Liver (tissue), 9 donors: ENCODE results near the gene CCM2L. TPM values are rescaled to one million over a fixed set of nuclear protein-coding genes. Genes with fewer than 3 reads are reported as not detected.

Source experiments
- DNase-seq: peaks from one replicate; pipeline ENCODE4 v3.0.0-alpha.2; 2017; ENCODE audit warnings: low spot score
- H3K27ac ChIP-seq, 2 donors: one replicate each; pipeline ENCODE4 v1.7.0; 2013; ENCODE audit warnings: inconsistent platforms in 2 of 2, low read length in 2 of 2, control low read depth in 1 of 2, low read depth in 1 of 2, mild to moderate bottlenecking in 1 of 2
- H3K27me3 ChIP-seq, 4 donors: one replicate each; pipeline versions ENCODE4 v1.6.1 to v1.7.0; 2013; ENCODE audit warnings: low read length in 3 of 4, inconsistent platforms in 1 of 4, mild to moderate bottlenecking in 1 of 4, moderate library complexity in 1 of 4; ENCODE audit not compliant: control insufficient read depth in 4 of 4, insufficient read depth in 4 of 4
- H3K36me3 ChIP-seq, 4 donors: one replicate each; pipeline versions ENCODE4 v1.6.1 to v1.7.0; 2013; ENCODE audit warnings: low read length in 3 of 4, mild to moderate bottlenecking in 3 of 4, low read depth in 1 of 4, moderate library complexity in 1 of 4; ENCODE audit not compliant: control insufficient read depth in 4 of 4, insufficient read depth in 3 of 4
- H3K4me1 ChIP-seq, 4 donors: one replicate each; pipeline versions ENCODE4 v1.6.1 to v1.7.0; 2013; ENCODE audit warnings: low read length in 3 of 4, mild to moderate bottlenecking in 3 of 4, moderate library complexity in 1 of 4; ENCODE audit not compliant: control insufficient read depth in 4 of 4, insufficient read depth in 4 of 4
- H3K4me3 ChIP-seq, 3 donors: one replicate each; pipeline versions ENCODE4 v1.6.1 to v1.7.0; 2013; ENCODE audit warnings: low read length in 3 of 3, control low read depth in 1 of 3, low read depth in 1 of 3, mild to moderate bottlenecking in 1 of 3
- H3K9ac ChIP-seq, 2 donors: one replicate each; pipeline ENCODE4 v1.7.0; 2013; ENCODE audit warnings: low read length in 2 of 2, mild to moderate bottlenecking in 2 of 2, moderate library complexity in 2 of 2, control low read depth in 1 of 2, low read depth in 1 of 2
- H3K9me3 ChIP-seq, 4 donors: one replicate each; pipeline versions ENCODE4 v1.6.1 to v1.7.0; 2013; ENCODE audit warnings: low read length in 3 of 4; ENCODE audit not compliant: control insufficient read depth in 4 of 4
- ATF3 ChIP-seq: IDR thresholded peaks from 2 replicates; pipeline ENCODE4 v1.6.1; 2016; ENCODE audit warnings: antibody characterized with exemption
- CTCF ChIP-seq: fragments of 150-350 bp; IDR thresholded peaks from 2 replicates; pipeline ENCODE4 v1.5.1; 2017; ENCODE audit warnings: improper control_type of control experiment, low read depth, low read length; ENCODE audit not compliant: missing input control
- EGR1 ChIP-seq, 2 donors: IDR thresholded peaks; 2 replicates each; pipeline ENCODE4 v1.6.1; 2016 to 2018; ENCODE audit warnings: antibody characterized with exemption in 2 of 2, low read depth in 2 of 2
- FOXA1 ChIP-seq: IDR thresholded peaks from 2 replicates; pipeline ENCODE4 v1.6.1; 2016; ENCODE audit warnings: antibody characterized with exemption
- FOXA2 ChIP-seq: IDR thresholded peaks from 2 replicates; pipeline ENCODE4 v1.6.1; 2016; ENCODE audit warnings: antibody characterized with exemption
- GABPA ChIP-seq, 2 donors: IDR thresholded peaks in 1 of 2; conservative IDR thresholded peaks in 1 of 2; 2 replicates each; pipeline ENCODE4 v1.6.1; 2016; ENCODE audit warnings: antibody characterized with exemption in 2 of 2, mild to moderate bottlenecking in 1 of 2, moderate library complexity in 1 of 2
- HNF4A ChIP-seq, 2 donors: conservative IDR thresholded peaks; 2 replicates each; pipeline ENCODE4 v1.6.1; 2016; ENCODE audit warnings: antibody characterized with exemption in 2 of 2, mild to moderate bottlenecking in 2 of 2
- HNF4G ChIP-seq: IDR thresholded peaks from 2 replicates; pipeline ENCODE4 v1.6.1; 2016; ENCODE audit warnings: antibody characterized with exemption
- JUND ChIP-seq, 2 donors: IDR thresholded peaks; 2 replicates each; pipeline ENCODE4 v1.6.1; 2016; ENCODE audit warnings: antibody characterized with exemption in 2 of 2
- NR2F2 ChIP-seq: IDR thresholded peaks from 2 replicates; pipeline ENCODE4 v1.6.1; 2016; ENCODE audit warnings: antibody characterized with exemption
- RAD21 ChIP-seq, 2 donors: IDR thresholded peaks; 2 replicates each; pipeline ENCODE4 v1.6.1; 2016; ENCODE audit warnings: antibody characterized with exemption in 2 of 2, mild to moderate bottlenecking in 2 of 2
- RXRA ChIP-seq, 2 donors: IDR thresholded peaks; 2 replicates each; pipeline ENCODE4 v1.6.1; 2017 to 2018; ENCODE audit warnings: antibody characterized with exemption in 2 of 2, mild to moderate bottlenecking in 1 of 2
- SP1 ChIP-seq: IDR thresholded peaks from 2 replicates; pipeline ENCODE4 v1.6.1; 2018; ENCODE audit warnings: antibody characterized with exemption, mild to moderate bottlenecking
- TAF1 ChIP-seq: conservative IDR thresholded peaks from 2 replicates; pipeline ENCODE4 v1.6.1; 2016; ENCODE audit warnings: antibody characterized with exemption, mild to moderate bottlenecking
- YY1 ChIP-seq: IDR thresholded peaks from 2 replicates; pipeline ENCODE4 v1.6.1; 2016; ENCODE audit warnings: antibody characterized with exemption, mild to moderate bottlenecking
- ZBTB33 ChIP-seq: IDR thresholded peaks from 2 replicates; pipeline ENCODE4 v1.6.1; 2016; ENCODE audit warnings: antibody characterized with exemption
- WGBS: extraction: QIAGEN DNeasy Blood & Tissue Kit; methylation state at CpG from one replicate; pipeline ENCODE4 v1.1.7; 2013; 5-methylcytosine and 5-hydroxymethylcytosine counted together
- polyA plus RNA-seq, 2 donors: library from polyadenylated mRNA; stranded (reverse) in 1 of 2; unstranded in 1 of 2; fragments of 200-250 nt in 1 of 2; fragments of >200 nt in 1 of 2; fragmentation: Nextera tagmentation in 1 of 2; extraction: Ambion mirVana in 1 of 2; gene quantifications; one replicate each; pipeline versions ENCODE4 v1.2.1 to v1.2.3, GENCODE V29; 2013 to 2015
- total RNA-seq, 2 donors: library from RNA; depleted of rRNA; stranded (reverse); fragments of >200 nt; gene quantifications; one replicate each; pipeline ENCODE4 v1.2.3, GENCODE V29; 2014
- TF ChIP-seq, protein P1 (sequence below): IDR thresholded peaks from 2 replicates; pipeline ENCODE4 v1.6.1; 2016; ENCODE audit warnings: antibody characterized with exemption, mild to moderate bottlenecking
- TF ChIP-seq, protein P2 (sequence below): IDR thresholded peaks from 2 replicates; pipeline ENCODE4 v1.6.1; 2016; ENCODE audit warnings: antibody characterized with exemption
- donor health status: healthy.
- donor health status: healthy.
- donor health status: healthy.
- donor health status: healthy.
- donor health status: healthy.

Gene CCM2L
- total and polyA plus RNA-seq, 4 donors = 0.31 to 2.1 (median 1.2) TPM

- Histone ChIP-seq H3K4me3 (no peak overlapping the region), H3K36me3 (no peaks in the 10 kb centered on the region), H3K9me3 (no peaks in the 10 kb centered on the region), H3K9ac (no peak overlapping the region), H3K4me1 (peaks cover 3 to 13% (median 7%) of the 10 kb centered on the region in 4 donors), H3K27ac (peak overlapping the region in 1 of 2 donors; percentile 59), H3K27me3 (peaks cover 0 to 4% (median 1%) of the 10 kb centered on the region in 4 donors)
- no peak for DNase-seq
- WGBS = 46% methylated on average over 9 of the region's 9 CpGs
- TF ChIP-seq RAD21 (IDR thresholded peaks at IDR 0.05) = peak in 1 of 2 donors; percentile 19
- no peak for TF ChIP-seq EGR1 (IDR thresholded peaks at IDR 0.05; ENCODE audit: low read depth in 2 of 2)
Observed at GRCh38 chr20:32034581-32035425, 24.6 kb downstream of the CCM2L start.

- Histone ChIP-seq H3K9ac (no peak overlapping the region), H3K9me3 (no peaks in the 10 kb centered on the region), H3K27me3 (peaks cover 0 to 4% (median 1%) of the 10 kb centered on the region in 4 donors), H3K27ac (no peak overlapping the region), H3K4me3 (no peak overlapping the region), H3K4me1 (peaks cover 3 to 13% (median 7%) of the 10 kb centered on the region in 4 donors), H3K36me3 (no peaks in the 10 kb centered on the region)
- no peak for DNase-seq
- TF ChIP-seq TAF1 (no peak), YY1 (no peak), ATF3 (no peak), HNF4A (conservative IDR thresholded peaks at IDR 0.05) (no peak), NR2F2 (no peak), RXRA (IDR thresholded peaks at IDR 0.05) (no peak), ZBTB33 (no peak), GABPA (IDR thresholded peaks at IDR 0.05 in 1 of 2, conservative IDR thresholded peaks at IDR 0.05 in 1 of 2) (no peak), CTCF (no peak), RAD21 (IDR thresholded peaks at IDR 0.05) (no peak), SP1 (no peak), FOXA2 (no peak), EGR1 (IDR thresholded peaks at IDR 0.05; ENCODE audit: low read depth in 2 of 2) (no peak), JUND (IDR thresholded peaks at IDR 0.05) (no peak), HNF4G (no peak), FOXA1 (no peak)
- TF ChIP-seq, protein P1, sequence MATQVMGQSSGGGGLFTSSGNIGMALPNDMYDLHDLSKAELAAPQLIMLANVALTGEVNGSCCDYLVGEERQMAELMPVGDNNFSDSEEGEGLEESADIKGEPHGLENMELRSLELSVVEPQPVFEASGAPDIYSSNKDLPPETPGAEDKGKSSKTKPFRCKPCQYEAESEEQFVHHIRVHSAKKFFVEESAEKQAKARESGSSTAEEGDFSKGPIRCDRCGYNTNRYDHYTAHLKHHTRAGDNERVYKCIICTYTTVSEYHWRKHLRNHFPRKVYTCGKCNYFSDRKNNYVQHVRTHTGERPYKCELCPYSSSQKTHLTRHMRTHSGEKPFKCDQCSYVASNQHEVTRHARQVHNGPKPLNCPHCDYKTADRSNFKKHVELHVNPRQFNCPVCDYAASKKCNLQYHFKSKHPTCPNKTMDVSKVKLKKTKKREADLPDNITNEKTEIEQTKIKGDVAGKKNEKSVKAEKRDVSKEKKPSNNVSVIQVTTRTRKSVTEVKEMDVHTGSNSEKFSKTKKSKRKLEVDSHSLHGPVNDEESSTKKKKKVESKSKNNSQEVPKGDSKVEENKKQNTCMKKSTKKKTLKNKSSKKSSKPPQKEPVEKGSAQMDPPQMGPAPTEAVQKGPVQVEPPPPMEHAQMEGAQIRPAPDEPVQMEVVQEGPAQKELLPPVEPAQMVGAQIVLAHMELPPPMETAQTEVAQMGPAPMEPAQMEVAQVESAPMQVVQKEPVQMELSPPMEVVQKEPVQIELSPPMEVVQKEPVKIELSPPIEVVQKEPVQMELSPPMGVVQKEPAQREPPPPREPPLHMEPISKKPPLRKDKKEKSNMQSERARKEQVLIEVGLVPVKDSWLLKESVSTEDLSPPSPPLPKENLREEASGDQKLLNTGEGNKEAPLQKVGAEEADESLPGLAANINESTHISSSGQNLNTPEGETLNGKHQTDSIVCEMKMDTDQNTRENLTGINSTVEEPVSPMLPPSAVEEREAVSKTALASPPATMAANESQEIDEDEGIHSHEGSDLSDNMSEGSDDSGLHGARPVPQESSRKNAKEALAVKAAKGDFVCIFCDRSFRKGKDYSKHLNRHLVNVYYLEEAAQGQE = no peak
- TF ChIP-seq, protein P2, sequence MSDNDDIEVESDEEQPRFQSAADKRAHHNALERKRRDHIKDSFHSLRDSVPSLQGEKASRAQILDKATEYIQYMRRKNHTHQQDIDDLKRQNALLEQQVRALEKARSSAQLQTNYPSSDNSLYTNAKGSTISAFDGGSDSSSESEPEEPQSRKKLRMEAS = no peak
- WGBS = 78% methylated on average over 8 of the region's 8 CpGs
Observed at GRCh38 chr20:32035426-32035779, 25.2 kb downstream of the CCM2L start.
